ENCODE data around the gene NBL1. TPM values are rescaled to one million over a fixed set of nuclear protein-coding genes. Genes with fewer than 3 reads are reported as not detected.
A peak's percentile ranks its signal among the peaks of the same experiment; 100 is the strongest.
"Not testable (repeated sequence)": the region's sequence is repeated elsewhere in the genome, so short reads cannot be mapped to it uniquely, and the experiment has no call there.

The NBL1 gene
- total RNA-seq, 1 experiment from 2014 or later: 7.9 TPM

- intact Hi-C loops (cut with micrococcal nuclease; ENCODE audit: unreplicated experiment): no loop called here
These were observed 18.7 kb upstream of the NBL1 start for GRCh38 chr1:19625291-19625937.

DNA sequence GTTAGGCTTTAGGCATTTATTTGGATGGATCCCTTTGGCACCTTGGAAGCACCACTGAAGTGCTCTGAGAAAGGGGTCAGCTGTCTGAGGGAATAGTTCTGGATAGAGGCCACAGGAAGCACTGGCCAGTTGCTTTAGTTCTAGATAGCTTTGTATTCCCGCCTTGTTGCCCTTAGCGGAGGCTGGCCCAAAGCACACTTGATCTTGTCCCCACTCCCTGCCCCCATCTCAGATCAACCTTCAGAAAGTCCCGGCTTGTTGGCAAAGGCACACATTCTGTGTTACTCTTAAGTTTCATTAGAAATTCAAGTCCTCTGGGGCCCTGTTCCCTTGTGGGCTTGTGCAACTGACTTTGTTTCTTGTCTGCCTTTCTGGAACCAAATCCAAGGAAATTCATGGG is 15.2 kb upstream of the NBL1 start:
- TF ChIP-seq CTCF (conservative IDR thresholded peaks at IDR 0.05; ENCODE audit: low read depth, low read length) (no peak), EZH2 (IDR thresholded peaks at IDR 0.05; ENCODE audit: borderline replicate concordance, low read depth, low read length, poor library complexity, severe bottlenecking) (no peak)
- CTCF ChIA-PET: no interaction called here
- peak overlapping the region; percentile 62 for H3K27ac ChIP-seq (ENCODE audit: low read depth, low read length, poor library complexity, severe bottlenecking)
- no peaks in the 10 kb centered on the region for H3K9me3 ChIP-seq (ENCODE audit: low read depth, low read length, poor library complexity, severe bottlenecking)
- H3K4me3 ChIP-seq (ENCODE audit: low read depth, low read length, poor library complexity, severe bottlenecking): no peak overlapping the region
- BruUV-seq (replicated peaks): no TSS peak
- peaks cover 15% of the 10 kb centered on the region for H3K36me3 ChIP-seq (ENCODE audit: insufficient read depth, low read length, poor library complexity, severe bottlenecking)
- no peaks in the 10 kb centered on the region for H3K27me3 ChIP-seq (replicated peaks; ENCODE audit: insufficient read depth, low read depth, low read length, poor library complexity)
- peaks cover 4% of the 10 kb centered on the region for H3K4me1 ChIP-seq (ENCODE audit: insufficient read depth, low read length, poor library complexity, severe bottlenecking)
- no peak for DNase-seq (ENCODE audit: low spot score)
- intact Hi-C loops (cut with micrococcal nuclease; ENCODE audit: unreplicated experiment): no loop called here
- POLR2A ChIA-PET (ENCODE audit: low non-redundant PET): interaction anchor here (0.6 kb wide), 1 partner anchor 206 kb away, joined by 3 read pairs; no protein-coding TSS in a partner anchor

More at GRCh38 chr1:19625291-19625937, 18.7 kb upstream of the NBL1 start:
- DNase-seq (ENCODE audit: low spot score): no peak
- Histone ChIP-seq H3K4me3 (ENCODE audit: low read depth, low read length, poor library complexity, severe bottlenecking) (no peak overlapping the region), H3K36me3 (ENCODE audit: insufficient read depth, low read length, poor library complexity, severe bottlenecking) (peaks cover 24% of the 10 kb centered on the region), H3K27ac (ENCODE audit: low read depth, low read length, poor library complexity, severe bottlenecking) (no peak overlapping the region), H3K4me1 (ENCODE audit: insufficient read depth, low read length, poor library complexity, severe bottlenecking) (peaks cover 4% of the 10 kb centered on the region), H3K27me3 (replicated peaks; ENCODE audit: insufficient read depth, low read depth, low read length, poor library complexity) (no peaks in the 10 kb centered on the region), H3K9me3 (ENCODE audit: low read depth, low read length, poor library complexity, severe bottlenecking) (no peaks in the 10 kb centered on the region)
- TF ChIP-seq EZH2 (IDR thresholded peaks at IDR 0.05; ENCODE audit: borderline replicate concordance, low read depth, low read length, poor library complexity, severe bottlenecking) (no peak), CTCF (conservative IDR thresholded peaks at IDR 0.05; ENCODE audit: low read depth, low read length) (no peak)
- POLR2A ChIA-PET (ENCODE audit: low non-redundant PET): no interaction called here
- CTCF ChIA-PET: no interaction called here
- no TSS peak for BruUV-seq (replicated peaks)

- Histone ChIP-seq H3K4me3 (ENCODE audit: low read depth, low read length, poor library complexity, severe bottlenecking) (no peak overlapping the region), H3K36me3 (ENCODE audit: insufficient read depth, low read length, poor library complexity, severe bottlenecking) (peaks cover 14% of the 10 kb centered on the region), H3K27ac (ENCODE audit: low read depth, low read length, poor library complexity, severe bottlenecking) (peak overlapping the region; percentile 62), H3K9me3 (ENCODE audit: low read depth, low read length, poor library complexity, severe bottlenecking) (no peaks in the 10 kb centered on the region), H3K4me1 (ENCODE audit: insufficient read depth, low read length, poor library complexity, severe bottlenecking) (peaks cover 4% of the 10 kb centered on the region), H3K27me3 (replicated peaks; ENCODE audit: insufficient read depth, low read depth, low read length, poor library complexity) (no peaks in the 10 kb centered on the region)
- intact Hi-C loops (cut with micrococcal nuclease; ENCODE audit: unreplicated experiment): no loop called here
- CTCF ChIA-PET: no interaction called here
- TF ChIP-seq CTCF (conservative IDR thresholded peaks at IDR 0.05; ENCODE audit: low read depth, low read length) (no peak), EZH2 (IDR thresholded peaks at IDR 0.05; ENCODE audit: borderline replicate concordance, low read depth, low read length, poor library complexity, severe bottlenecking) (no peak)
- BruUV-seq (replicated peaks): no TSS peak
- POLR2A ChIA-PET (ENCODE audit: low non-redundant PET): interaction anchor here (0.6 kb wide), 1 partner anchor 206 kb away, joined by 3 read pairs; no protein-coding TSS in a partner anchor
- no peak for DNase-seq (ENCODE audit: low spot score)
These were observed 14.8 kb upstream of the NBL1 start for GRCh38 chr1:19629357-19629756.

DNA sequence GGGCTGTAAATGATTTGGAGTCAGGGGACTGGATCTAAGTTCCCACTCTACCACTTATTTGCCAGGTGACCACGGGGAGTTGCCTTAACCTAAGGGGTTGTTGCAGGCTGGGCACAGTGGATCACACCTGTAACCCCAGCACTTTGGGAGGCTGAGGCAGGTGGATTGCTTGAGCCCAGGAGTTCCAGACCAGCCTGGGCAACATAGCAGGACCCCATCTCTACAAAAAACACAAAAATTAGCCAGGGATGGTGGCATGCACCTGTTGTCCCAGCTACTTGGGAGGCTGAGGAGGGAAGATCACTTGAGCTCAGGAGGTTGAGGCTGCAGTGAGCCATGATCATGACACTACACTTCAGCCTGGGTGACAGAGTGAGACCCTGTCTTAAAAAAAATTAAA is 13.9 kb upstream of the NBL1 start:
- CTCF ChIA-PET; H3K4me1 ChIP-seq (ENCODE audit: insufficient read depth, low read length, poor library complexity, severe bottlenecking); H3K9me3 ChIP-seq (ENCODE audit: low read depth, low read length, poor library complexity, severe bottlenecking); H3K27me3 ChIP-seq (replicated peaks; ENCODE audit: insufficient read depth, low read depth, low read length, poor library complexity); H3K4me3 ChIP-seq (ENCODE audit: low read depth, low read length, poor library complexity, severe bottlenecking); H3K27ac ChIP-seq (ENCODE audit: low read depth, low read length, poor library complexity, severe bottlenecking); BruUV-seq (replicated peaks); DNase-seq (ENCODE audit: low spot score); intact Hi-C loops (cut with micrococcal nuclease; ENCODE audit: unreplicated experiment); POLR2A ChIA-PET (ENCODE audit: low non-redundant PET): not testable (repeated sequence)
- peaks cover 13% of the 10 kb centered on the region for H3K36me3 ChIP-seq (ENCODE audit: insufficient read depth, low read length, poor library complexity, severe bottlenecking)
